G401.6 (cell line): ENCODE data around the gene ITGA7.

Experiments used
- FAIRE-seq: peaks from 2 replicates; lab custom pipeline; 2012; peaks lifted over from hg19 to GRCh38; lab: Jason Lieb, UNC

Gene ITGA7

GRCh38 chr12:55698965-55699364 is 8.7 kb downstream of the ITGA7 start:
- no peak for FAIRE-seq

GRCh38 chr12:55698241-55698955 is 9.3 kb downstream of the ITGA7 start:
- FAIRE-seq: no peak

GRCh38 chr12:55697686-55698085 is 10.0 kb downstream of the ITGA7 start:
- FAIRE-seq: no peak

- no peak for FAIRE-seq
These were observed 10.8 kb downstream of the ITGA7 start for GRCh38 chr12:55696796-55697462.

- no peak for FAIRE-seq
These were observed 11.6 kb downstream of the ITGA7 start for GRCh38 chr12:55696141-55696540.

- FAIRE-seq: no peak
These were observed 12.4 kb downstream of the ITGA7 start for GRCh38 chr12:55695349-55695748.

- FAIRE-seq: no peak
These were observed 13.1 kb downstream of the ITGA7 start for GRCh38 chr12:55694651-55695050.

- FAIRE-seq: no peak
These were observed 13.6 kb downstream of the ITGA7 start for GRCh38 chr12:55694188-55694515.

- no peak for FAIRE-seq
These were observed 14.1 kb downstream of the ITGA7 start for GRCh38 chr12:55693323-55694187.

GRCh38 chr12:55692631-55693322 is 14.9 kb downstream of the ITGA7 start:
- no peak for FAIRE-seq

- no peak for FAIRE-seq
These were observed 18.7 kb downstream of the ITGA7 start for GRCh38 chr12:55688716-55689655.

- FAIRE-seq: no peak
These were observed 20.0 kb downstream of the ITGA7 start for GRCh38 chr12:55687746-55688145.

GRCh38 chr12:55686366-55687010 is 21.2 kb downstream of the ITGA7 start:
- FAIRE-seq: no peak

GRCh38 chr12:55685671-55686070 is 22.0 kb downstream of the ITGA7 start:
- FAIRE-seq: no peak

- no peak for FAIRE-seq
These were observed 22.8 kb downstream of the ITGA7 start for GRCh38 chr12:55684761-55685370.

- FAIRE-seq: no peak
These were observed 24.0 kb downstream of the ITGA7 start for GRCh38 chr12:55683676-55684075.

- FAIRE-seq: no peak
These were observed 25.5 kb downstream of the ITGA7 start for GRCh38 chr12:55682087-55682796.

GRCh38 chr12:55681142-55682077 is 26.3 kb downstream of the ITGA7 start:
- FAIRE-seq: no peak

- FAIRE-seq: no peak
These were observed 28.0 kb downstream of the ITGA7 start for GRCh38 chr12:55679691-55680090.
